Thyroid gland (tissue), 4 donors: Measurements from ENCODE around the gene SART3.

Experiments
- POLR2A ChIP-seq, 2 donors: fragments of 450-650 bp; IDR thresholded peaks; one replicate each; pipeline ENCODE4 v1.6.1; 2017; ENCODE audit warnings: antibody characterized with exemption in 2 of 2, mild to moderate bottlenecking in 2 of 2, moderate library complexity in 1 of 2
- TF ChIP-seq, protein P1 (sequence below), 6 experiments: fragments of 200-600 bp in 3 of 6; fragments of 450-650 bp in 3 of 6; sonication (generic) in 3 of 6; IDR thresholded peaks; one replicate each; pipeline ENCODE4 v1.5.1; 2016 to 2019; ENCODE audit warnings: antibody characterized with exemption in 6 of 6, mild to moderate bottlenecking in 2 of 6, inconsistent platforms in 1 of 6, moderate library complexity in 1 of 6

DNA sequence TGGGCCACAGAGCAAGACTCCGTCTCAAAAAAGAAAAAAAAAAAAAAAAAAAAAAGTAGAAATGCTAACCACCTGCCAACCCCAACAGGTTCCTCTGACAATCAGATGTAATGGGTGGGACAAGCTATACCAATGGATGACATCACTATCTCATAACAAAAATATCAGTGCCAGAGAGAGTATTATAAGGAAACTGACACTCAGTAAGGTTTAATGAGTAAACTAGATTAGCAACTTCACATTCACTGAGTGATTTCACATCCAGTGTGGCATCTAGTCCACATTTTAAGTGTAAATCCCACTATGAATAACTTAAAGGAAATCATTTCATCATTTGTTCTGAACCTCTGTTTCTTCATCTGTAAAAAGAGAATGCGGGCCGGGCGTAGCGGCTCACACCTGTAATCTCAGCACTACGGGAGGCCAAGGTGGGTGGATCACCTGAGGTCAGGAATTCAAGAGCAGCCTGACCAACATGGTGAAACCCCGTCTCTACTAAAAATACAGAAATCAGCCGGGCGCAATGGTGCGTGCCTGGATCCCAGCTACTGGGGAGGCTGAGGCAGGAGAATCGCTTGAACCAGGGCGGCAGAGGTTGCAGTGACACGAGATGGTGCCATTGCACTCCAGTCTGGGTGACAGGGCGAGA, 1.8 kb downstream of the SART3 start:
- TF ChIP-seq, protein P1, sequence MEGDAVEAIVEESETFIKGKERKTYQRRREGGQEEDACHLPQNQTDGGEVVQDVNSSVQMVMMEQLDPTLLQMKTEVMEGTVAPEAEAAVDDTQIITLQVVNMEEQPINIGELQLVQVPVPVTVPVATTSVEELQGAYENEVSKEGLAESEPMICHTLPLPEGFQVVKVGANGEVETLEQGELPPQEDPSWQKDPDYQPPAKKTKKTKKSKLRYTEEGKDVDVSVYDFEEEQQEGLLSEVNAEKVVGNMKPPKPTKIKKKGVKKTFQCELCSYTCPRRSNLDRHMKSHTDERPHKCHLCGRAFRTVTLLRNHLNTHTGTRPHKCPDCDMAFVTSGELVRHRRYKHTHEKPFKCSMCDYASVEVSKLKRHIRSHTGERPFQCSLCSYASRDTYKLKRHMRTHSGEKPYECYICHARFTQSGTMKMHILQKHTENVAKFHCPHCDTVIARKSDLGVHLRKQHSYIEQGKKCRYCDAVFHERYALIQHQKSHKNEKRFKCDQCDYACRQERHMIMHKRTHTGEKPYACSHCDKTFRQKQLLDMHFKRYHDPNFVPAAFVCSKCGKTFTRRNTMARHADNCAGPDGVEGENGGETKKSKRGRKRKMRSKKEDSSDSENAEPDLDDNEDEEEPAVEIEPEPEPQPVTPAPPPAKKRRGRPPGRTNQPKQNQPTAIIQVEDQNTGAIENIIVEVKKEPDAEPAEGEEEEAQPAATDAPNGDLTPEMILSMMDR (IDR thresholded peaks at IDR 0.05): no peak
- no peak for TF ChIP-seq POLR2A (IDR thresholded peaks at IDR 0.05)
